ENCODE measurements around the gene TRIM67.

TRIM67 gene

DNA sequence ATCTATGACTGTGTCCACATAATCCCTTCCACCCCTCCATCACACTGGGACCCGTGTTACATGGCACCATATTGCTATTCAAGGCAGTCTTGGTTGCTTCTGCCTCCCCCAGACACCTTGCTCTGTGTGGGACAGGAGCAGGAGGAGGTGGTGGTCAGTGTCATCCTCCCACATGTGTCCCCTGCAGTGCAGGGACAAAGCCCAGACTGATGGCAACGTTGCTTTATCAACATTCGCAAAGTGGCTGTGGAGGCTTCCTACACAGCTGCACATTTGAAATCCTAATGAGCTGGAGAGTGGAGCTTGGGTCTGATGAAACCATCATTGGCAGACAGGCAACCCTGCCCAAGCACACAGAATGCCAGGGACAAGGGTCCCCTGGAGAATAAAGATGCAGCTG, 26.2 kb downstream of the TRIM67 start:
- no peak overlapping the region for H3K4me3 ChIP-seq (ENCODE audit: low read depth, low read length)

DNA sequence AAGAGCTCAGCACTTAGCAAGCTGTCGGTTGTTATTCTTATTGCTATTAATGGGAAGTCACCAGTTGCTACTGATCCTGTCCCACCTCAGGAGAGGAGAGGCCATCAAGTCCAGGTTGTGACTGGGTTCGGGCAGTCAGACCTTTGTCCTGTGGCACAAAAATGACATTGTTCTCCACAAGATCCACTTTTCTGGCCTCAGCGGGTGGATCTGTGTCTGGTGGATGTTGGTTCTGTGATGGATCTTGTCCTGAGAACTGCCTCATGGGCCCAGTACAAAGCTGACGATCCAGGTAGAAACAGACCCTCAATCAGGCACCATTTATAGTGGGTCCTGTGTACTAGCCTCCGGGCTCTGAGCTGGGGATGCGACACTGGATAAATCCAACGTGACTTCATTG, 26.9 kb downstream of the TRIM67 start:
- H3K4me3 ChIP-seq (ENCODE audit: low read depth, low read length) = no peak overlapping the region
- no peak for TF ChIP-seq CTCF (IDR thresholded peaks at IDR 0.05; ENCODE audit: borderline replicate concordance, insufficient read depth, low read depth, low read length)

More for the DNA sequence above, 26.2 kb downstream of the TRIM67 start:
- no peak for TF ChIP-seq CTCF (IDR thresholded peaks at IDR 0.05; ENCODE audit: borderline replicate concordance, insufficient read depth, low read depth, low read length)

- no peak for TF ChIP-seq CTCF (IDR thresholded peaks at IDR 0.05; ENCODE audit: borderline replicate concordance, insufficient read depth, low read depth, low read length)
- H3K4me3 ChIP-seq (ENCODE audit: low read depth, low read length) = no peak overlapping the region
Measured at GRCh38 chr1:231189683-231190270, 27.9 kb downstream of the TRIM67 start.

- no peak overlapping the region for H3K4me3 ChIP-seq (ENCODE audit: low read depth, low read length)
- TF ChIP-seq CTCF (IDR thresholded peaks at IDR 0.05; ENCODE audit: borderline replicate concordance, insufficient read depth, low read depth, low read length) = no peak
Measured at GRCh38 chr1:231190456-231190855, 28.6 kb downstream of the TRIM67 start.

GRCh38 chr1:231192620-231193163, 30.8 kb downstream of the TRIM67 start:
- no peak for TF ChIP-seq CTCF (IDR thresholded peaks at IDR 0.05; ENCODE audit: borderline replicate concordance, insufficient read depth, low read depth, low read length)
- H3K4me3 ChIP-seq (ENCODE audit: low read depth, low read length) = no peak overlapping the region

- no peak for TF ChIP-seq CTCF (IDR thresholded peaks at IDR 0.05; ENCODE audit: borderline replicate concordance, insufficient read depth, low read depth, low read length)
- no peak overlapping the region for H3K4me3 ChIP-seq (ENCODE audit: low read depth, low read length)
Measured at GRCh38 chr1:231193710-231194340, 32.0 kb downstream of the TRIM67 start.

GRCh38 chr1:231194476-231194842, 32.6 kb downstream of the TRIM67 start:
- no peak overlapping the region for H3K4me3 ChIP-seq (ENCODE audit: low read depth, low read length)
- no peak for TF ChIP-seq CTCF (IDR thresholded peaks at IDR 0.05; ENCODE audit: borderline replicate concordance, insufficient read depth, low read depth, low read length)
